GM13976 (cell line): Measurements from ENCODE around the gene PDZD4.
"Not testable (repeated sequence)": the region's sequence is repeated elsewhere in the genome, so short reads cannot be mapped to it uniquely, and the experiment has no call there.

ENCODE experiments used
- DNase-seq: peaks from one replicate; pipeline ENCODE4 v3.0.0; 2012; ENCODE audit warnings: low spot score
- in situ Hi-C: fragments of 300-500 bp; cut with MboI; formaldehyde crosslinking; loops from one replicate; pipeline ENCODE4 v1.12.0; 2022; ENCODE audit warnings: low sequenced_read_pairs, mixed read lengths, inconsistent platforms; ENCODE audit not compliant: unreplicated experiment
- TF ChIP-seq, protein P1 (sequence below): IDR thresholded peaks from 2 replicates; pipeline ENCODE4 v1.5.1; 2012; ENCODE audit warnings: borderline replicate concordance, mild to moderate bottlenecking; ENCODE audit not compliant: insufficient read depth; ENCODE audit errors: extremely low read depth, missing control alignments, control extremely low read depth

PDZD4 gene

DNA sequence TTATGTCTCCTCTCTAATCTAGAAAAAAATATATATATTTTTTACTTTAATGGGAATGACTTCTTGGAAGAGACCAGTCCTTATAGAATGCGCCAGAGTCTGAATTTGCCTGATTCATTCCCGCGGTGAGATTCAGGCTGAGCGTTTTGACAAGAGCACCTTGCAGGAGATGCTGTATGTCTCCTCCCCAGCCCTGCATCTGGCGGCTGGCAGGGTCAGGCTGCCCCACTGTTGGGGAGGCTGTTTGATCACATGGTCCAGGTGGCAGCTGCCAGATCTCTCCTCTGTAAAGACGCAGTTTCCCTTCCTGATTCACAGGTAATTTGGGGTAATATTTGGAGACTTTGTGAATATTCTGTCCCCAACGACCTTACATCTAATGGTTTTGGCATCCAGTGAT is 9.7 kb downstream of the PDZD4 start:
- in situ Hi-C loops = no loop called here
- TF ChIP-seq, protein P1, sequence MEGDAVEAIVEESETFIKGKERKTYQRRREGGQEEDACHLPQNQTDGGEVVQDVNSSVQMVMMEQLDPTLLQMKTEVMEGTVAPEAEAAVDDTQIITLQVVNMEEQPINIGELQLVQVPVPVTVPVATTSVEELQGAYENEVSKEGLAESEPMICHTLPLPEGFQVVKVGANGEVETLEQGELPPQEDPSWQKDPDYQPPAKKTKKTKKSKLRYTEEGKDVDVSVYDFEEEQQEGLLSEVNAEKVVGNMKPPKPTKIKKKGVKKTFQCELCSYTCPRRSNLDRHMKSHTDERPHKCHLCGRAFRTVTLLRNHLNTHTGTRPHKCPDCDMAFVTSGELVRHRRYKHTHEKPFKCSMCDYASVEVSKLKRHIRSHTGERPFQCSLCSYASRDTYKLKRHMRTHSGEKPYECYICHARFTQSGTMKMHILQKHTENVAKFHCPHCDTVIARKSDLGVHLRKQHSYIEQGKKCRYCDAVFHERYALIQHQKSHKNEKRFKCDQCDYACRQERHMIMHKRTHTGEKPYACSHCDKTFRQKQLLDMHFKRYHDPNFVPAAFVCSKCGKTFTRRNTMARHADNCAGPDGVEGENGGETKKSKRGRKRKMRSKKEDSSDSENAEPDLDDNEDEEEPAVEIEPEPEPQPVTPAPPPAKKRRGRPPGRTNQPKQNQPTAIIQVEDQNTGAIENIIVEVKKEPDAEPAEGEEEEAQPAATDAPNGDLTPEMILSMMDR = no peak
- no peak for DNase-seq

DNA sequence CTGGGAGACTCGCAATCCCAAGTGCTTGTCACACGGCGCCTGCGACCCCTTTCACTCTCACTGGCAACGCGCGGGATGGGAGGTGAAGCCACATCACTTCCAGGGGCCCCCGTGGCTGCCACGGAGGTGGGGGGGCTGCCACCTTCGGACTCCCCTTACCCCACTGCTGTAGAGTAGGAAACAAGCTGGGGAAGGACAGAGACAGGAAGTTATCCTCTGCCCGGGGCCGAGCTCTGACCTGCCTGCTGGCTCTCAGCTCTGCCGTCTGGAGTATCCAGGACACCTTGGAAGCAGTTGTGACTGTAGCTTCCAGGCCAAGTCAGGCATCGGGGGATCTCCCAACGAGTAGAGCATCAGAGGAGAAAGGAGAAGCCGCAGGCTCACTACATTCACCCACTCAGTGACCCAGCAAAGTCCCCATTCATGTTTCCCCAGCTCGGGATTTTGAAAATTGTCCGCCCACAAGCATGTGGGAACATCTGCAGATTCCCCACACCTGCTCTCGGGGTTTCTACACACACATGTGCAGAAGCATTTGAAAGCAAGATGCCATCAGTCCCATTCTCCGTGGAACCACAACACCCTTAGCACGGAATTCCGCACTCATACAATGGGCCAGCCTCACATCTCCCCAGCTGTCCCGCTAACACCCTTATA is 10.8 kb downstream of the PDZD4 start:
- in situ Hi-C loops = no loop called here
- DNase-seq = no peak
- TF ChIP-seq, protein P1 = no peak

DNA sequence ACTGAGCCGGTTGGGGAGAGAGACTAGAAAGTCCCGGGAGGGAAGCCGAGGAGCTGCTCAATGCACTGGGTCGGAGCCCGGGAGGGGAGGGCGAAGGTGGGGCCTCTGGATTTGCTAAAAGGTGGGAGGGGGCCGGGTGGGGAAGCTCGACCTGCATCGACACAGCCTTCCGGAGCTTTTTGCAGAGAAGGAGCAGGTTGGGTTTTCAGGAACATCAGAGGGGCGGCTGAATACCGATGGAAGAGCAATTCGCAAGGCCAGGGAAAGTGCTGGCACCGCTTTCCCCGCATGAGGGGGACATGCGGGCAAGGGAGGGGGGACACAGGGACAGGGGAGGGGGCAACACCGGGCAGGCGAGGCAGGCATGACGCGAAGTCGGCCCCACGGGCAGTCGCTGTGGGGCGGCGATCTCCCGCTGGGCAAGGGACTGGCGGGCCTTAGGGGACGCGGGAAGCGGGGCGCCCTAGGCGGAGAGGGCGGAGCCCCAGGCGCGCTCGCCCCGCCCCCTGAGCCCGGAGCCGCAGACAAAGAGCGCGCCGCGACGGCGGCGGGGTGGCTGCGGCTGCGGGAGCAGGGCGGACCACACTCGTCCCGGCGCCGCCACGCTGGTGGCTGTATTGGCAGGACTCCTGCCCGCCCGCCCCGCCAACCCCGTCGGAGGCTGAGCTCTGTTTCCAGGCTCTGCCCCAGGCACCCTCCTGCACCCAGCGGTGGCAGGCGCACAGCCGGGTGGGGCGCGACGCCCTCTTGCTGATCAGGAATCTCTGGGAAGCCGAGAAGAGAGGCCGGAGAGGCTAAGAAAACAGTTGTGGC is 11.6 kb downstream of the PDZD4 start:
- TF ChIP-seq, protein P1 = no peak

DNA sequence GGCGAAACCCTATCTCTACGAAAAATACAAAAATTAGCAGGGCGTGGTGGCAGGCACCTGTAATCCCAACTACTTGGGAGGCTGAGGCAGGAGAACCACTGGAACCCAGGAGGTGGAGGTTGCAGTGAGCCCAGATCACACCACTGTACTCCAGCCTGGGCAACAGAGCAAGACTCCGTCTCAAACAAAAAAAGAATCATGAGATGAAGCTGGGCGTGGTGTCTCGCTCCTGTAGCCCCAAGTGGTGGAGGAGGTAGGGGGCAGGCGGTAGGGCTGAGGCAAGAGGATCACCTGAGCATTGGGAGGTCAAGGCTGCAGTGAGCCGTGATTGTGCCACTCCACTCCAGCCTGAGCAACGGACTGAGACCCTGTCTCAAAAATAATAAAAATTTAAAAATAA is 12.3 kb downstream of the PDZD4 start:
- DNase-seq, in situ Hi-C loops: not testable (repeated sequence)

More for the DNA sequence above, 11.6 kb downstream of the PDZD4 start:
- in situ Hi-C loops = no loop called here
- DNase-seq = peak; percentile 73

DNA sequence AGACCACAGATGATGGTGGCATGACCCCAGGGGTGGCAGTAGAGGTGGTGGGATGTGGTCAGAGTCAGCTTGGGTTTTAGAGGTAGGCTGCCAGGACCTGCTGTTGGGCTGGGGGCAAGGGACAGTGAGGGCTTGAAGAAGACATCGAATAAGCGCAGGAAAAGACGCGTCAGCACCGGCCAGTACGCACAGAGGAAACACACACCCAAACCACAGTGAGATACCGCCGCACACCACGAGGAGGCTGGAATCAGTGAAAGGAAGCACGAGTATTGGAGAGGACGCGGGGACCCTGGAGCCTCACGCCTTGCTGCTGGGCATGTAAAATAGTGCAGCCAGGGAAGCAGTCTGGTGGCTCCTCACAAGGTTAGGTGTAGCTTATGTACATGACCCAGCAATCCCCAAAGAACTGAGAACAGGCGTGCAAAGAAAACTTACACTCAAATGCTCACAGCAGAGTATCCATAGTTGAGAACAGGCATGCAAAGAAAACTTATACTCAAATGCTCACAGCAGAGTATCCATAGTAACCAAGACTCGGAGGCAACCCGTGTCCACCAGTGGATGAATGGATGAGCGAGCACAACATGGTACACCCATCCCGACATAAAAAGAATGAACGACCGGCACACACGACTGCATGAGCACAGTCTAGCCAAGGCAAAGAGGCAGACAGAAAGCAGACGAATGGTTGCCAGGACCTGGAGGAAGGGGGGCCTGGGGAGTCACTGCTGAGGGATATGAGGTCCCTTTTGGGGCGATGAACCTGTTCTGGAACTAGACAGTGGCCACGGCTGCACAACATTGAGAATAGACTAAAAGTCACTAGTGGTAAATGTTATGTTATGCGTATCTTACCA is 13.3 kb downstream of the PDZD4 start:
- in situ Hi-C loops = no loop called here
- TF ChIP-seq, protein P1 = no peak
- DNase-seq = no peak

DNA sequence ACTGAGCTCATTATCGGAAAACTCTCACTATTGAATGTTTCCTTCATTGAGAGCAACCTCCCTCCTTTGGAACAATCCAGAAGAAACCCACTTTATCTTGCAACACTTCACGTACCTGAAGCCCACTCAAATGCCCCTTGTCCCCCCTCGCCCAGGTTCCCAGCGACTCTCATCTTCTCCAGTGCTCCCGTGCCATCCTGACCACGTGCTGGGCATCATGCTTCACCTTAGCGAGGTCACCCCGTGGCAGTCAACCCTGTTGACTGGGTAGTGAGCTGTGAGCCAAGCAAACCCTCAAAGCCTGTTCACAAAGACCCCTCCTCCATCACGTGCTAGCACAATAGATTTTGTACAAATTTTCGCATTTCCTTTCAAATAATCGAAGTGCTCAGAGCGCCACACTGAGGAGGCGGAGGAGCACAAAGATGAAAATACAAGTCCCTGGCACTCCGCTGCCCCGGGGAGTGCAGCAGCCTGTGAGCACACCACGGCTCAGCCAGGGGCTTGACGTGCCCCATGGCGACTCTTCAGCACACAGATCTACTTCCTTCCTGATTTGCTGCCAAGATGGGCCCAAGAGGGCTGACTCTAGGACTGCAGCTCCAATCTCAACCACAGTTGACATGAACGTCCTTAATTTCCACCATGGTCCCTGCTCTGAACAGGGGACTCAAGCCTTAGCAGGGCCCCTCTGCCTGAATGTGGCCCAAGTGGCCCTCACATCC is 15.6 kb downstream of the PDZD4 start:
- DNase-seq = no peak
- in situ Hi-C loops = no loop called here
- TF ChIP-seq, protein P1 = no peak
